Muscle layer of colon (tissue), 2 donors: Measurements from ENCODE around the gene TJP1.

ENCODE experiments used
- H3K27ac ChIP-seq: one replicate; pipeline ENCODE4 v1.7.0; 2013; ENCODE audit warnings: low read depth, mild to moderate bottlenecking, low read length, moderate library complexity
- H3K27me3 ChIP-seq, 2 donors: one replicate each; pipeline ENCODE4 v1.7.0; 2013; ENCODE audit warnings: low read length in 2 of 2, mild to moderate bottlenecking in 2 of 2; ENCODE audit not compliant: insufficient read depth in 2 of 2, control insufficient read depth in 1 of 2
- H3K36me3 ChIP-seq: one replicate; pipeline ENCODE4 v1.7.0; 2013; ENCODE audit warnings: mild to moderate bottlenecking, low read length; ENCODE audit not compliant: insufficient read depth
- H3K4me1 ChIP-seq: one replicate; pipeline ENCODE4 v1.7.0; 2013; ENCODE audit warnings: mild to moderate bottlenecking, low read length; ENCODE audit not compliant: insufficient read depth
- H3K4me3 ChIP-seq, 2 donors: one replicate each; pipeline ENCODE4 v1.7.0; 2013; ENCODE audit warnings: low read length in 2 of 2, low read depth in 1 of 2, mild to moderate bottlenecking in 1 of 2, moderate library complexity in 1 of 2
- H3K9ac ChIP-seq: one replicate; pipeline ENCODE4 v1.7.0; 2013; ENCODE audit warnings: low read length
- H3K9me3 ChIP-seq: one replicate; pipeline ENCODE4 v1.7.0; 2013; ENCODE audit warnings: mild to moderate bottlenecking, low read length
- donor health status: abdominal sarcoma.
- donor health status: Adenocarcinoma of cecum.

Gene TJP1

DNA sequence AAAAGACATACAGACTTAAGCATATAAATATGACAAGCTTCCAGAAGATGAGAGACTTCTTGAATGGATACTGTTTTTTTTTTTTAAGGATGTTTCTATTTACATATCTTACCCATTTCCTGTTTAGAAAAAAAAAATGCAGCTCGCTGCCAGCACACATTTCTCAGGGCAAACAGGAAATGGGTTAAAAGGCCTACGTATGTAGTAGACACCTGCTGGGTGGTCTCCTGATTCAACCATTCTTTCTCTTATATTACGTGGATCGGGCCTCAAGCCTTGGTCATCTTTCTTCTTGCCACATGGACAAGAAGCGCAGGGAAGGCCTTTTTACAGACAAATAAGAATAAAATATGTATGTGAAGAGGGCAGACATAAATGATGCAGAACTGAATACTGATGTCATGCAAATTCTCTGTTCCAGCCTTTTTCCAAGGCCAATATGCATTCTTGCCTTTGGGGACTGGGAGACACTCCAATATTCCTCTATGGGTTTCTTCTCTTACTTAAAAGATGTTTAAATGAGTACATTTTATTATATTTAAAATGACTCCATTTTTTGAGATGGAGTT is 35.0 kb upstream of the TJP1 start:
- Histone ChIP-seq H3K27ac (no peak overlapping the region), H3K27me3 (no peaks in the 10 kb centered on the region), H3K36me3 (no peaks in the 10 kb centered on the region), H3K9ac (no peak overlapping the region), H3K4me1 (no peaks in the 10 kb centered on the region), H3K9me3 (no peaks in the 10 kb centered on the region), H3K4me3 (no peak overlapping the region)

DNA sequence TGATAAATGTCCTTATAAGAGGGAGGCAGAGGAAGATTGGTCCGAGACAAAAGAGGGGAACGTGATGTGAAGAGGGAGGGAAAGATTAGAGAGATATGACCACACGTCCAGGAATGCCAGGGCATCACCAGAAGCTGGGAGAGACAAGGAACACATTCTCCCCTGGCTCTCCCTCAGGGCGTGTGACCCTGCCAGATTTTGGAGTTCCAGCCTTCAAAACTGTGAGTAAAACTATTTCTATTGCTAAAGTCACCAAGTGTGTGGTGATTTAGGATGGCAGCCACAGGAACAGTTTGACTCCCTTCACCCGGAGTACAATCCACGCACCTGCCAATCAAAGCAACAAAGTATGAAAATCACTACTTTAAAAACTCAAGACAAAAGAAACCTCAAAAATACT is 32.1 kb upstream of the TJP1 start:
- Histone ChIP-seq H3K27me3 (no peaks in the 10 kb centered on the region), H3K36me3 (no peaks in the 10 kb centered on the region), H3K27ac (no peak overlapping the region), H3K9ac (no peak overlapping the region), H3K4me3 (no peak overlapping the region), H3K4me1 (no peaks in the 10 kb centered on the region), H3K9me3 (peaks cover 3% of the 10 kb centered on the region)

- H3K4me3 ChIP-seq: no peak overlapping the region
- no peaks in the 10 kb centered on the region for H3K4me1 ChIP-seq
- peaks cover 3% of the 10 kb centered on the region for H3K9me3 ChIP-seq
- H3K9ac ChIP-seq: no peak overlapping the region
- H3K27me3 ChIP-seq: no peaks in the 10 kb centered on the region
- H3K27ac ChIP-seq: no peak overlapping the region
- no peaks in the 10 kb centered on the region for H3K36me3 ChIP-seq
These were observed 31.1 kb upstream of the TJP1 start for GRCh38 chr15:29853211-29853987.

DNA sequence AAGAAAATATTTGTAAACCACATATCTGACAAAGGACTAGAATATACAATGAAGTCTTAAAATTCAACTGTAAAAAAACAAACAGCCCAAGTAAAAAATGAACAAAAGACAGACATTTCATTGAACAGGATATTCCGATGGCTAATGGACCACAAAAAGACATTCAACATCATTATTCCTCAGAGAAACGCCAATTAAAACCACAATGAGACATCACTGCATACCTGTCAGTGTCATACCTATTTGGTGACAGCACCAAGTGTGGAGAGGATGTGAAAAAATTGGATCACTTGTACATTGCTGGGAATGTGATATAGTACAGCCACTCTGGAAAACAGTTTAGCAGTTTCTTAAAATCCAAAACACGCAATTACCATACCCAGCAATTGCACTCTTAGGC is 29.9 kb upstream of the TJP1 start:
- no peak overlapping the region for H3K4me3 ChIP-seq
- no peak overlapping the region for H3K9ac ChIP-seq
- no peaks in the 10 kb centered on the region for H3K4me1 ChIP-seq
- no peaks in the 10 kb centered on the region for H3K36me3 ChIP-seq
- no peaks in the 10 kb centered on the region for H3K27me3 ChIP-seq
- no peak overlapping the region for H3K27ac ChIP-seq
- peaks cover 3% of the 10 kb centered on the region for H3K9me3 ChIP-seq

- H3K4me3 ChIP-seq: no peak overlapping the region
- no peak overlapping the region for H3K9ac ChIP-seq
- no peaks in the 10 kb centered on the region for H3K27me3 ChIP-seq
- H3K36me3 ChIP-seq: no peaks in the 10 kb centered on the region
- H3K27ac ChIP-seq: no peak overlapping the region
- peaks cover 3% of the 10 kb centered on the region for H3K9me3 ChIP-seq
- no peaks in the 10 kb centered on the region for H3K4me1 ChIP-seq
These were observed 27.4 kb upstream of the TJP1 start for GRCh38 chr15:29849716-29850115.

- Histone ChIP-seq H3K27me3 (no peaks in the 10 kb centered on the region), H3K4me1 (no peaks in the 10 kb centered on the region), H3K9ac (no peak overlapping the region), H3K9me3 (peaks cover 3% of the 10 kb centered on the region), H3K4me3 (no peak overlapping the region), H3K27ac (no peak overlapping the region), H3K36me3 (no peaks in the 10 kb centered on the region)
These were observed 26.9 kb upstream of the TJP1 start for GRCh38 chr15:29849218-29849617.

- H3K27ac ChIP-seq: no peak overlapping the region
- no peak overlapping the region for H3K4me3 ChIP-seq
- no peaks in the 10 kb centered on the region for H3K27me3 ChIP-seq
- H3K9ac ChIP-seq: no peak overlapping the region
- H3K36me3 ChIP-seq: no peaks in the 10 kb centered on the region
- peaks cover 8% of the 10 kb centered on the region for H3K4me1 ChIP-seq
- no peaks in the 10 kb centered on the region for H3K9me3 ChIP-seq
These were observed 22.1 kb upstream of the TJP1 start for GRCh38 chr15:29844290-29844903.

DNA sequence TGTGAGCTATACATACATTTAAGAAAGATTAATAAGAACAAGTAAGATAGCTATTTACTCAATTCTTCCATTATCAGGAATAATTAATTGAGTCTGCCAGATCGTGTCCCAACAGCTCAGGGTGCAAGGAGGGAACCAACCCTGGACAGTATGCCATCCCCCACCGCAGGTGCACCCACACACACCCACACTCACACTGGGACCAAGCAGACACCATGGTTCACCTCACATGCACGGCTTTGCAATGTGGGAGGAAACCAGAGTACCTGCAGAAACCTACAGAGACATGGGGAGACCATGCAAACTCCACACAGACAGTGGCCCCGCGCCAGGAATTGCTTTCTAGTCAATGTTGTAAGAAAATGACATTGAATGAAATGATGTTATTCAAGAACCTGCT is 20.0 kb upstream of the TJP1 start:
- Histone ChIP-seq H3K9me3 (no peaks in the 10 kb centered on the region), H3K27me3 (no peaks in the 10 kb centered on the region), H3K27ac (no peak overlapping the region), H3K4me3 (no peak overlapping the region), H3K9ac (no peak overlapping the region), H3K36me3 (no peaks in the 10 kb centered on the region), H3K4me1 (peaks cover 8% of the 10 kb centered on the region)

DNA sequence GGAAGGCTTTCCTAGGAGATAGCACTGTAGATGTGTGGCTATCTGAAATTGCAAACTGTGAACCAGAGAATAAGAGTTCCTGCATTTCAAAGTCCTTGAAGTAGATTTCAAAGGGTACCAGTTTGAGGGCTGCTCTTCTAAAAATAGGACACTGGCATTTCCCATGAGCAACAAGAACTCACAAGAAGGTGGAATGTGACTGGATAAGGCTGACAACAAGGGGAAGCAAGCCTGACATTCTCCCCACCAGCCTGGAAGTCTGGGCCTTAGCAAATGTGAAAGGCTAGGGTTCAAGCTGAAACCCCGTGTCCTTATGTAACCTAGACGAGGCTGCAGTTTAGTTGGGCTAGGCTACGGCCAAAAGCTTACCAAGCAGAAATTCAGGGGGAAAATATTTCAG is 18.7 kb upstream of the TJP1 start:
- no peaks in the 10 kb centered on the region for H3K36me3 ChIP-seq

GRCh38 chr15:29840054-29840453 is 17.8 kb upstream of the TJP1 start:
- Histone ChIP-seq H3K27me3 (no peaks in the 10 kb centered on the region), H3K4me3 (no peak overlapping the region), H3K4me1 (peaks cover 8% of the 10 kb centered on the region), H3K9me3 (no peaks in the 10 kb centered on the region), H3K36me3 (no peaks in the 10 kb centered on the region), H3K9ac (no peak overlapping the region), H3K27ac (no peak overlapping the region)

More for the DNA sequence above, 18.7 kb upstream of the TJP1 start:
- H3K27ac ChIP-seq: no peak overlapping the region
- no peak overlapping the region for H3K4me3 ChIP-seq
- no peak overlapping the region for H3K9ac ChIP-seq
- no peaks in the 10 kb centered on the region for H3K9me3 ChIP-seq
- H3K27me3 ChIP-seq: no peaks in the 10 kb centered on the region
- peaks cover 8% of the 10 kb centered on the region for H3K4me1 ChIP-seq

- no peaks in the 10 kb centered on the region for H3K36me3 ChIP-seq
- no peak overlapping the region for H3K9ac ChIP-seq
- no peaks in the 10 kb centered on the region for H3K9me3 ChIP-seq
- peaks cover 8% of the 10 kb centered on the region for H3K4me1 ChIP-seq
- no peak overlapping the region for H3K4me3 ChIP-seq
- H3K27me3 ChIP-seq: no peaks in the 10 kb centered on the region
- no peak overlapping the region for H3K27ac ChIP-seq
These were observed 16.2 kb upstream of the TJP1 start for GRCh38 chr15:29838352-29839010.
